DND-41 (cell line): ENCODE data around the gene ANKRD39.

Source experiments
- ATAC-seq: fragments of 200-7000 bp; cut with Tn5 transposase; 3 replicates; pipeline ENCODE4 v1.9.1; 2021; ENCODE audit warnings: low read depth; ENCODE audit not compliant: insufficient read depth
- DNase-seq: peaks from one replicate; pipeline ENCODE4 v3.0.0-alpha.2; 2020
- H2AFZ ChIP-seq: 2 replicates; pipeline ENCODE4 v1.6.0; 2012; ENCODE audit warnings: low read depth, low read length
- H3K27ac ChIP-seq: 2 replicates; pipeline ENCODE4 v1.5.1; 2012; ENCODE audit warnings: low read length, inconsistent platforms
- H3K27me3 ChIP-seq: fragments of 200-600 bp; sonication (generic); 2 replicates; pipeline ENCODE4 v1.6.0; 2012; ENCODE audit warnings: low read length, mild to moderate bottlenecking, inconsistent platforms; ENCODE audit not compliant: insufficient read depth, poor library complexity
- H3K36me3 ChIP-seq: 2 replicates; pipeline ENCODE4 v1.5.1; 2012; ENCODE audit warnings: low read length, inconsistent platforms; ENCODE audit not compliant: insufficient read depth
- H3K4me1 ChIP-seq: 2 replicates; pipeline ENCODE4 v1.5.1; 2012; ENCODE audit warnings: mild to moderate bottlenecking, low read length; ENCODE audit not compliant: insufficient read depth
- H3K4me2 ChIP-seq: 2 replicates; pipeline ENCODE4 v1.6.0; 2012; ENCODE audit warnings: mild to moderate bottlenecking, moderate library complexity, low read length, inconsistent platforms; ENCODE audit not compliant: insufficient read depth
- H3K4me3 ChIP-seq, 2 experiments: fragments of 200-600 bp in 1 of 2; shearing (Covaris generic) in 1 of 2; 2 replicates each; pipeline ENCODE4 v1.5.1; 2012 to 2016; ENCODE audit warnings: inconsistent platforms in 2 of 2, low read length in 2 of 2, mild to moderate bottlenecking in 2 of 2, low read depth in 1 of 2, moderate library complexity in 1 of 2
- H3K79me2 ChIP-seq: 2 replicates; pipeline ENCODE4 v1.6.0; 2012; ENCODE audit warnings: low read length, inconsistent platforms; ENCODE audit not compliant: insufficient read depth
- H3K9ac ChIP-seq: 2 replicates; pipeline ENCODE4 v1.6.0; 2012; ENCODE audit warnings: low read depth, mild to moderate bottlenecking, inconsistent platforms, low read length, moderate library complexity
- H3K9me3 ChIP-seq: 2 replicates; pipeline ENCODE4 v1.5.1; 2012; ENCODE audit warnings: low read length, moderate library complexity, mild to moderate bottlenecking, inconsistent platforms; ENCODE audit not compliant: insufficient read depth, severe bottlenecking
- H4K20me1 ChIP-seq: 2 replicates; pipeline ENCODE4 v1.6.0; 2012; ENCODE audit warnings: low read length; ENCODE audit not compliant: insufficient read depth
- CTCF ChIP-seq: IDR thresholded peaks from 2 replicates; pipeline ENCODE4 v1.5.1; 2012; ENCODE audit warnings: borderline replicate concordance, low read length, moderate library complexity, mild to moderate bottlenecking; ENCODE audit not compliant: poor library complexity, severe bottlenecking; ENCODE audit errors: extremely low read depth
- EZH2 ChIP-seq: IDR thresholded peaks from 3 replicates; pipeline ENCODE4 v1.6.1; 2012; ENCODE audit warnings: borderline replicate concordance, low read depth, mild to moderate bottlenecking, moderate library complexity, low read length, inconsistent platforms; ENCODE audit not compliant: severe bottlenecking

Gene ANKRD39

DNA sequence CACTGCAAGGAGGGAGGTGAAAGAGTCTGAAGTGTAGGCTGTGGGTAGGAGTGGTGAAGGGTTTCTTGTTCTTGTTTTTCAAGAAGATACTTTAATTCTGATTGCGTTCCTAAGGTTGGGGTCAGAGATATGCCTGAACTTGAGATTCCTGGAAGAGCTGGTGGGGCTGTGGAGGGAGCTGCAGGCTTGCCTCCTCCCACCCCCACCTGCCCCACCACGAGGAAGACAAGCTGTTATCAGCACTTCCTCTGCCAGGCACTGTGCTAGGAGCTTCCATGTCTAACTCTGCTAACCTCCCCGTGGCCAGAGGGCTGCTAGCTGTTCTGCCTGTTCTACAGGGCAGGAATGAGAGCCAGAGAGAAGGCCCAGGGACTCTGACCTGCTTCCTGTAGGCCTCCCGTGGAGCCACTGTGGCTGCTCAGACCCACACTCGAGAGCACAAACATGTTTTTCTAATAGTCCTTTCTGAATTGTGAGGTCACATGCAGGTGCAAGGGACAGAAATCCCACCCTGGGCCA is 27.7 kb downstream of the ANKRD39 start:
- Histone ChIP-seq H3K4me2 (no peak overlapping the region), H4K20me1 (peaks cover 53% of the 10 kb centered on the region), H3K79me2 (peaks cover 3% of the 10 kb centered on the region; the same call in 1 of the 2 replicates), H3K27ac (no peak overlapping the region), H3K4me3 (no peak overlapping the region), H3K27me3 (no peaks in the 10 kb centered on the region), H3K4me1 (no peaks in the 10 kb centered on the region), H2AFZ (no peak overlapping the region), H3K9ac (no peak overlapping the region), H3K36me3 (peaks cover 91% of the 10 kb centered on the region), H3K9me3 (no peaks in the 10 kb centered on the region)
- DNase-seq (no peak), ATAC-seq (no peak)
- TF ChIP-seq CTCF, result no peak
- TF ChIP-seq EZH2, result no peak

GRCh38 chr2:96828874-96829273 is 28.9 kb downstream of the ANKRD39 start:
- no peak for TF ChIP-seq EZH2
- no peak for TF ChIP-seq CTCF
- ATAC-seq (no peak), DNase-seq (no peak)
- Histone ChIP-seq H2AFZ (no peak overlapping the region), H3K27me3 (no peaks in the 10 kb centered on the region), H3K27ac (no peak overlapping the region), H3K36me3 (peaks cover 94% of the 10 kb centered on the region), H3K9ac (no peak overlapping the region), H3K9me3 (no peaks in the 10 kb centered on the region), H3K4me3 (no peak overlapping the region), H4K20me1 (peaks cover 60% of the 10 kb centered on the region), H3K4me1 (no peaks in the 10 kb centered on the region), H3K4me2 (no peak overlapping the region), H3K79me2 (peaks cover 14% of the 10 kb centered on the region)

DNA sequence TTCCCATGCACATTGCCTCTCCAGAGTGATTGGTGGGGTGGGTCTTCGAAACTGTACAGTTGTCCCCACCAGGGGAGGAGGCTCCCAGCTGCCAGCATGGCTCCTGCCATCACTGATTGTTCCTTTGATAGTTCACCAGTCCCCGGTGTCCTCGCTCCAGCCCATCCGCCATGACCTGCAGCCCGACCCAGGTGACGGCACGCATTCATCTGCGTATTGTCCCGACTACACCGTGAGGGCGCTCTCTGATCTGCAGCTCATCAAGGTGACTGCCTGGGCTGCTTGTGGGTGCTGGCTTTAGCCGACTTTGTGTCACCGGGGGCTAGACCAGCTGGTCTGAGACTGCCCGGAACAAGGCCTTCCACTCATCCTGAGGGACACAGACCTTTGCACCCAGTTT is 29.4 kb downstream of the ANKRD39 start:
- Histone ChIP-seq H3K4me2 (no peak overlapping the region), H3K36me3 (peaks cover 94% of the 10 kb centered on the region)

More for the DNA sequence above, 29.4 kb downstream of the ANKRD39 start:
- no peak overlapping the region for H2AFZ ChIP-seq
- H3K27me3 ChIP-seq, result no peaks in the 10 kb centered on the region
- H3K79me2 ChIP-seq, result peaks cover 18% of the 10 kb centered on the region
- H3K27ac ChIP-seq, result no peak overlapping the region
- H3K9me3 ChIP-seq, result no peaks in the 10 kb centered on the region
- no peaks in the 10 kb centered on the region for H3K4me1 ChIP-seq
- H4K20me1 ChIP-seq, result peaks cover 64% of the 10 kb centered on the region
- no peak for ATAC-seq
- DNase-seq, result no peak
- no peak overlapping the region for H3K4me3 ChIP-seq
- H3K9ac ChIP-seq, result no peak overlapping the region
- TF ChIP-seq EZH2 (no peak), CTCF (no peak)
